HG03135 (cell line): Measurements from ENCODE around the gene SCCPDH.
A peak's percentile ranks its signal among the peaks of the same experiment; 100 is the strongest.

Source experiments
- ATAC-seq: cut with Tn5 transposase; IDR thresholded peaks from one replicate; pipeline ENCODE4 v1.9.1; 2021; ENCODE audit warnings: mild to moderate bottlenecking, moderate library complexity; ENCODE audit not compliant: unreplicated experiment

The SCCPDH gene

DNA sequence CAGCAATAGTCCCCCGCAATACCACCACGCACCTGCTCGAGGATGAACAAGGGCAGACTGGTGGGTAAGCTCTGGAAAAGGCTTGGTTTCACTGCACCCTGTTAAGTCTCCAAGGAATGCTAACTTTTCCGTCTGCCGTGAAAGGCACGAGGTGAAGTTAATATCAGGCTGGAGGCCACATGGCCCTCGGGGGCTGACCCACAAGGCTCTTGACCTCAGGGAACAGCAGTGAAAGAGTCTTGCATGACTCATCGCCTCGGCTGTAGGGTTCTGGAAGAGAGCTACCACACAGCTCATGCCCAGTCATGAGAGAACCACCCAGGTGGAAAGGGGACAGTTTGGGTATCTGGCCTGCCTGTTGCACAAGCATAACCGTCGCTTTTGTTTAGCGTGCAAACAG lies 24.7 kb downstream of the SCCPDH start:
- no peak for ATAC-seq

DNA sequence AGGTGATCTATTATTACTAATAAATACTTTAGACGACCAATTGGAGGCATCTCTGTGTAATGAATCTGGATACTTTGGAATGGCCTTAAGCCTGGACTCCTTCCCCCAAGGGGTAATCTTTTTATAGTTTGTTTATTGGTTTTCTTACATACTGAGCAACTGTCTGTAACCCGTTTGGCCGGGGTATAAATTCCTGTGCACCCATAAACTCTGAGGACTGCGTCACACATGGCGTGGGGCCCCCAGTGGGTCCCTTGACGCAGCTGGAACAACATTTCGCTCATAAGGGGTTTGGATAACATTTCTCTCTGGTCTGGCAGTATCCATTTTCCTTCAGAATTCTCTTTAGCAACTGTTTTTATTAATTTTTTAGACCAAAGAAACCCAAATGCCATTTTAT lies 26.5 kb downstream of the SCCPDH start:
- ATAC-seq: no peak

DNA sequence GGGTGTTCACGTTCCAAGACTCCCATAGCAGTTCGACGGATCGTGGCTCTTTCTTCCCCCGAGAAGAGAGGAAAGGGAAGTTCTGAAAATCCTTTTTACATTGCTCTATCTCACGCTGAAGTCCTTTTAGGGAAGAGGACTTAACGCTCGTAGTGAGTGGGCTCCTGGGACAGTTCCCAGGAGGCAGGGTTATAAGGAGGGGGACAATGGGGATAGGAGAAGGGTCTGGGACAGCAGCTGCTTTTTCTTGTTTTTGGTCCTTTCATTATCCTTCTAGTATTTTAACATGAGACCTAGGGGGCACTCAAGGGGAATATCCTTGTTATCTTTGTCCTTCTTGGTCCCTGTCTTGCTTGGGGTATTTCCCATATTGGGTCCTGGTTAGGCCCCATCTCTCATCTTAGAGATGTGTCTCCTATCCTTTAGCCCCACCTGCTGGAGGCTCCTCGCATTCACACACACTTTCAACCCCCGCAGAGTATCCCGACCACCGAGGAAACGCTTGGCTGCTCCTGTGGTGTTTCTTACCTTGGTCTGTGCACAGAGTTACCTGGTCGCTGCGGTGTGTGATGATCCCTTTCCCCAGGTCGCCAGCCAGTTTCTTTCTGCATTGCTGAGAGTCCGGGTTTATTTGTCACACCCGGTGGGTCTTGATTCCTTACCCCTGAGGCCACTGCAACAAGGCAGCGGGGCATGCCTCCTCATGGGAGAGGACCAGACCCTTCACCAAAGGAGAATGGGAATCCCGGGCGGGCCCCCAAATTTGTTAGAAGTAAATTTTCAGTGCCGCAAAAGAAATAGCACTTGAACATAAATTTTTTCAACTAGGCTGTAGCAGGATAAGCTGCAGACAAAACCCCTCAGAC lies 29.7 kb downstream of the SCCPDH start:
- peak; percentile 93 for ATAC-seq

DNA sequence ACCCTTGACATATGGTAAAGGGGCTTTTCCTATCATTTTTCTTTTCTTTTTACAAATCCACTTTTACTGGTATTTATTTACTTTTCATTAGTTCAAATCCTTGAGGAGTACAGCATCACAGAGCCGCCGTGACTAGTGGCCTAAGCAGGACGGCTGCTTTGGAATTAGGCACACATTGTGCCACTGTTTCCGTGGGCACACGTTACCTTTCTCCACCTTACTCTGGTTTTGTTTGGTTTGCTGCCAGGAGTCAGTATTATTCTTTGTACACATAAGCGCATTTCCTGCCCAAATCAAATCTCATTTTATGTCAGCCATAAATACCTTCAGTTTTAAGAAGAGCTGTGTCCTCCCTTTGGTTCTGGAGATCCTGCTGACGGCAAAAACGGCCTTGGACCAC lies 31.2 kb downstream of the SCCPDH start:
- no peak for ATAC-seq

DNA sequence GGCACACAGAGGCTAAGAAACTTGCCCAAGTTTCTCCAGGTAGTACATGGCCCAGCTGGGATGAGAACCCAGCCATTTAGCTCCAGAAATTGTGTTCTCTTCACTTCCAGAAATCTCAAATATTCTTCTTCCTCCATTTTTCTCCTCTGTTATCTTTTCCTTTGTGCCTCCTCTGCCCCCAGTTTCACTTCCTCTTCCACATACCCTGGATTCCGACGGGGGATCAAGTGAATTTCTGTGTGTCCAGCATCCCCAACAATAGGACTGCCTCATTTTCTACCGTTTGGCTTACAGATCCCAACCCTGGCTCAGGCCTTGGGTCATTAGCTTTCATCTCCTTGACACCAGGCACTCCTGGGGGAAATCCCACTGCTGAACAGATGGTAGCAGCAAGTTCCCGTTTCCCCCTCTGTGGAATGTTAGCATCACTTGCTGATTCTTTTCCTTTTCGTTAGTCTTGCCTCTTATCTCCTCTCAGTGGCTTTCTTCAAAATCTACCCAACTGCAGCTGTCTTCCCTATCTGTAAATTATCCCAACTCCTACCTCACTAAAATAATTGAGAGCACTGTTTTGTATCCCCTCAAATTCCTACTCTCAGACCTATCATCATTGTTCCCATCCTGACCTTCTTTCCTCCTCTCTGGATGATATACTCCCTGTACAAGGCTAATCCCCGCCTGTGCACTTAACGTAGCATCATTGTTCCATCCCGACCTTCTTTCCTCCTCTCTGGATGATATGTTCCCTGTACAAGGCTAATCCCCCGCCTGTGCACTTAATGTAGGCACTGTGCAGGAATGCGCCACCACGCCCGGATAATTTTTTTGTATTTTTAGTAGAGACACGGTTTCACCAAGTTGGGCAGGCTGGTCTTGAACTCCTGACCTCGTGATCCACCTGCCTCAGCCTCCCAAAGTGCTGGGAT lies 36.5 kb downstream of the SCCPDH start:
- ATAC-seq: no peak

DNA sequence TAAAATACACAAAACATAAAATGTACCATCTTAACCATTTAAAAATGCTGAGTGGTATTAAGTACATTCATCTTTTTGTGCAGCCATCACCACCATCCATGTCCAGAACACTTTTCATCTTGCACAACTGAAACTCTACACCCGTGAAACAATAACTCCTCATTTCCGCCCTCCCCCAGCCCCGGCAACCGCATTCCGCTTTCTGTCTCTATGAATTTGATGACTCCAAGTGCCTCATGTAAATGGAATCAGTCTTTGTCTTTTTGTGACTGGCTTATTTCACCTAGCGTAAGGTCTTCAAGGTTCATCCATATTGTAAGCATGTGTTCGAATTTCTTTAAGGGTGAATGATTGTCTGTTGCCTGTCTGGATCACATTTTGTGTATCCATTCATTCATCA lies 37.2 kb downstream of the SCCPDH start:
- no peak for ATAC-seq

DNA sequence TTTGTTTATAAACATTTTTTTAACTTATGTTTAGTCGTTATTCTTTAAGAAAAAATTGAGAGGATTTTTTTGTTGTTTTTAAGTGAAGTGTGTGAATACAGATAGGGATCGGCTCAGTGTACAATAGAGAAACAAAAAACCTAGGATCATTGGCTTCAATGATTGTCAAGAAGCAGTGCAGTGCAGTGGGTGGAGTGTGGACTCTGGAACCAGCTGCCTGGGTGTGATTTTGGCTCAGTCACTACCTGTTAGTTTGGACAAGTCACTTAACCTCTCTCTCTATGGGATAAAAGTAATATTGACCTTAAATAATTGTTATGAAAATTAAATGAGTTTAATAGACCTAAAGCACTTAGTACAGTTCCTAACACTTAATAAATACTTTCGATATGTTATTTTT lies 41.3 kb downstream of the SCCPDH start:
- no peak for ATAC-seq

DNA sequence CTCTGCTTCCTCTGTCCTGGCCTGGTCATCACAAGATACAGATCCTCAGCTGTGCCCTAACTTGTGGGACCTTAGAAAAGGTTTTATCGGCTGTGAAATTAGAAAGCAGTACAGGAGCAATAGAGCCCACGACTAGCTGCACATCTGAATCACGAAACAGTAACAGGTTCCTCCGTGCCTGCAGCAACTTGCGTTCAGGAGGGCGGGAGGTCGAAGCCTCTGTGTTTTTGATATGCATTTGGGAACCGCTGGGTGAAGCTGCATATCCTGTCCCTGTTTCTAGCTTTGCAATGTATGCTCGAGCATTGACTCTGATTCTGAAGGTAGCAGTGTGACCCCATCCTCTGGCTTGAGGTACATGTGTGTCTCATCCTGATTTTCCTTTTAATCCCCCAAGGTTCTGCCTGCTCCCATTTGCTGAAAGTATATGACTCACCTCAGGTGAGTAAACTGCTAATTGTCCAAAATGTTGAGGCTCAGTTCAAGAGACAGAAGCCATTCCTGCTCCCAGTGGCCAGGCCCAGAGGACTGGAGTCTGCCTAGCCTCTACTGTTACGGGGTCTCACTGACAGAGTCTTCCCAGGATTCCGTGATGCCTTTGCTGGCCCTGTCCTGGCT lies 44.3 kb downstream of the SCCPDH start:
- no peak for ATAC-seq

DNA sequence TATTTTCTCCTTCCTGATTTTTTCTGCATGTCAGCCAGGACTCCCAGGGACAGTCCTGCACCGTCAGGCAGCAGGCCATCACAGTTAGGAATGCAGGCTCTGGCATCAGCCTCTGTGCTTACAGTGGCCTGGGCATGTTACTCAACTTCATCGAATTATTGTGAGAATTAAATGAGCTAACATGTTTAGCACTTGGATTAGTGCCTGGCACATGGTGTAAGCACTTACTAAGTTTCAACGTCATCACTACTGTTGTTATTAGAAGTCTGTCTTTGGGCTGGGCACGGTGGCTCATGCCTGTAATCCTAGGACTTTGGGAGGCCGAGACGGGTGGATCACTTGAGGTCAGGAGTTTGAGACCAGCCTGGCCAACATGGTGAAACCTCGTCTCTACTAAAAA lies 45.1 kb downstream of the SCCPDH start:
- no peak for ATAC-seq

DNA sequence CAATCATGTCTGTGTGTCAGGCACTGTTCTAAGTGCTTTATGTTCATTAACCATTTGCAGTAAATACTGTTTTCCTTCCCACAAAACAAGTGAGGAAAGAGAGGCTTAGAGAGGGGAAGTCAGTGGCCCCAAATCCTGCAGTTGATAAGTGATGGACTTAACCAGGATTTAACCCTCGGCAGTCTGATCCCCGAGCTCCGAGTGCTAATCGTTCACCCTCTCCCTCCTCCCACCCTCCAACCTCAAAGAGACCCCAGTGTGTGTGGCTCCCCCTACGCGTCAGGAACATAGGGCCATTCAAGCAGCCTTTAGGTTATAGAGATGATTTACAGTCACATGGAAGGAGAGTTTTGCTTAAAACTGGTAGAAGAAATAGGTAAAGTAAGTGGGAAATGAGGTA lies 47.2 kb downstream of the SCCPDH start:
- no peak for ATAC-seq

DNA sequence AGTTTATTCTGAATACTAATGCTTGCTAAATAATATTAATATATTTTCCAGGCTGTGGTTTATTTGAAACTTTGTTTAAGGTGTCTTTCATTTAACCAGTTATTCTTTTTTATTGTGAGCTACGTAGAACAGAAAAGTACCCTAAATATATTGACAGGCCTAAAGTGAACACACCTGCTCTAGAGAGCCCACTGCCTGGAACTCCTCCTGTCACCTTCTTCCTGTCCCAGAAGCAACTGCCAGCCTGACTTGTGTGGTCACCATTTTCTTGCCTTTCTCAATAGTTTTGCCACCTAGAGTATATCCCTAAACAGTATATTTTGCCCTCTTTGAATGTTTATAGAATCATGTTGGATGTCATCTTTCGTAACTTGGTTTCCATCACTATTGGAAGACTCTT lies 48.5 kb downstream of the SCCPDH start:
- peak; percentile 19 for ATAC-seq

DNA sequence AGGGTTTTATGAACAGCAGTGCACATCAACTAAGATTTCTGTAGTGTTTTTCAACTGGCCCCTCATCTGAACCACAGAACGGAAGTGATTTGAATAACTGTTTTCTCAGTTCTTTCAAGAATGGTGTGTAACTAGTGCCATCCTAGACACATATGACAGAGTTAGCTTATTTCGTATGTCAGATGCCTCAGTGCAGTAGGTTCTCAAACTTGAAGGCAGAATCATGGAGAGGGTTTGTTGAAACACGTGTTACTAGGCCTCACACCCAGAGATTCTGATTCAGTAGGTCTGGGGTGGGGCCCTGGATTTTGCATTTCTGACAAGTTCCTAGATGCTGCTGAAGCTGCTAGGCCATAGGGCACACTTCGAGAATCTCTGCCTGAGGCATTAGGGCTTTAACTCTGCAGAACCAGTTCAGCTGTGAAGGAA lies 49.0 kb downstream of the SCCPDH start:
- peak; percentile 97 for ATAC-seq

DNA sequence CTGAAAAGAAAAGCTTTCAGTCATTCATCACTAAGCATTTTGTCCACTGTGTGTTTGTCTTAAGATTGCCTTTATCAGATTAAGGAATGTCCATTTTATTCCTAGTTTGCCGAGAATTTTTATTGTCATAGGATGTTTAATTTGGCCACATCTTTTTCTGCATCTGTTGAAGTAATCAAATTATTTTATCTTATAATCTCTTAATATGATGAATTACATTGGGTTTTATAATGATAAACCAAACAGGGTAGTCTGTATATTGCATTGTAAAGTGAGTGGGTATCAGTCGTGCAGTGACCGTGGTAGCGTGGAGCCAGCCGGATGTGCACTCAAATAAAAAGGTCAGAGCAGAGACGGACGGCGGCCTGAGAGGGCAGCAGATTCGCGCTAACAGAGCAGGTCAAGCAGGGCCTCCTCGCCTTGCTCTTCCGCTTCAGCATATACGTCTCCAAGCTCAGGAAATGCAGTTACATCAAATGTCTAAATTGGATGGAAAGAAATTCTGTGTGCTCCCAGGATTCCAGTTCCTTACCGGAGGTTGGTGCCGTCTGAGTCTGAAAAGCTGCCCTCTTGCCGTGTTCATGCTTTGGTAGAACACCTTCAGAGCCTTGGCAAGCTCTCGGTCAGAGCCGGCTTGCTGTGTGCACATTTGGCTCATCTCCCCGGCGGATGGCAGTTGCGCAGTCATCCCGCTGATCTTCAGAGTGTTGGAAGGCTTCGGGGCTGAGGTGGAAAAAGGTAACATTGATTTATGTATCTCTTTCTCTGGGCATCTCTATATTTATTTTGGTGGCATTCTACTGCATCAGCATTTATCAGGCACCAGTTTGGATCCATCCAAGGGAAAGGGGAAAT lies 51.5 kb downstream of the SCCPDH start:
- no peak for ATAC-seq

DNA sequence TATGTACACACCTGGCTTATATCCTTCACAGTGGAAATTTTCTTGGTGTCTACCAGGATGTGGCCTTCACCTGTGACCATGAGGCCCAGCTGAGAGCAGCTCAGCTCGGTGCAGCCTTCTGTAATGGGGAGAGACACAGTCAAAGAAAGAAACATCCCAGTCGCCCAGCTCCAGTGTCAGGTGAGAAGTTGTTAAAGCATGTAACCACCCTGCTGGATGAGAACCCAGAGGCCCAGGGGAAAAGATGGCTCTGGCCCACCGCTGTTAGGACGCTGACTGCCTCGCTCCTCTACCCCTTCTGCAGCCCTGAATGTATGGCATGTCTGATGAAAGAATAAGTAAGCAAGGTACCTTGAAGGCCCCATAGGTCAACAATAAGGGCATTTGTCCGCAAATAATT lies 52.7 kb downstream of the SCCPDH start:
- no peak for ATAC-seq

DNA sequence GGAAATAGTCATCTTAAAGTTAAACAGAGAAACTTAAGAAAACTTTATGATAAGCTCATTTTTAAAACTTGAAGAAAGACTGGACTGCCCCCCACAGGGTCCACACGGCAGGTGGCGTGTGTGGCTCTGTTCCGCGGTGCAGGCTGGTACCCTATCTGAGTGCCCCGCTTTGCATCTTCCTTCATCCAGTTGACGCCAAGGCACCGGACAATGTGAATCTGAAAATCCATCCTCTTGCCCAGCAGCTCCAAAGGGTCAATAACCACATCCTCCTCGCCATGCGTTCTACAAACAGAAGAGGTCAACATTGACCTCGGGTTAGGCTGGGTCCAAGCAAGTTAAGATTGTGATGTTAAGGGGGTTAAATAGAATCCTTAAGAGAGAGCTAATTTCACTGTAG lies 54.5 kb downstream of the SCCPDH start:
- no peak for ATAC-seq

DNA sequence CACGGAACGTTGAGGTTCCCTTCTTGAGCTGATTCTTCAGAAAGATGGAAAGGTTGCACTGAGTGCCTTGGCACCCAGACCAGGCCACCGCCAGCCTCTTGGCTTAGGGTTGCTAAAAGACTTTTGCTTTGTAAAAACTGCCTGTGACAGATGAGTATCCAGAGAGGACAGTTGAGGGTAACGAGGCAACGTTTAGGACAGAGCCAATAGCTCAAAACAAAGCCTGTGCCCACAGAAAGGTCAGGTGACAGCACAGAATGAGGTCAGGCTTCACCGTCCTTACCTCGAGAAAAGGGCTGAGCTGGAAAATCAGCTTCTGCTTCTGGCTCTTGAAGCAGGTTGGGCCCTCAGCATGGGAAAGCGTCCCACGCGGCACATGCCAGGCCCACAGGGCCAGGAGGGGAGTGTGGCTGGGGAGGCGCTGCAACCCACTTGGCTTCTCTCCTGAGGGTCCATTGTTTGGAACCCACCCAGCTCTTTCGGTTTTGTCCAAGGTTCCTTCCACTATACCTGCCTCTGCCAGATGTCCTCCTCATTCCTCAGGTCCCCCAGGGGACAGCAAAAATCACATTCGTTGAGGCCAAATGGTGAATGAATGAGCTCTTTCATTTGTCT lies 55.5 kb downstream of the SCCPDH start:
- no peak for ATAC-seq

DNA sequence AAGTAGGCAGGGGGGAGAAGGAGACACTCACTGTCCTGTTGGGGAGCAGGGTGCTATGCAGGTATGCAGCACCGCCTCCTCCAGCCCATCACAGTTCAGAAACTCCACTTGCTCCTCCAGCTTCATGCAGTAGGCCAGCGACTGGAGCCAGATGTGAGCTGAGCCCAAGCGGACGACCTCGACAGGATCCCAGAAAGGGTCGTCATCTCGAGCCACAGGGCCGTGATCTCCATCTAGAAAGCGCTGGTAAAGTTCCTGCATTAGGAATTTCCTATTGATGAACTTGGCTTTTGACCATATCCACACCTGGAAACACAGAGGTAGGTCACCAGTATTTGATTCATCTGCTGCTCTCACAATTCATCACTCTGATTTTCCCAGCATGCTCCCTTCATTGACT lies 56.1 kb downstream of the SCCPDH start:
- ATAC-seq: no peak

DNA sequence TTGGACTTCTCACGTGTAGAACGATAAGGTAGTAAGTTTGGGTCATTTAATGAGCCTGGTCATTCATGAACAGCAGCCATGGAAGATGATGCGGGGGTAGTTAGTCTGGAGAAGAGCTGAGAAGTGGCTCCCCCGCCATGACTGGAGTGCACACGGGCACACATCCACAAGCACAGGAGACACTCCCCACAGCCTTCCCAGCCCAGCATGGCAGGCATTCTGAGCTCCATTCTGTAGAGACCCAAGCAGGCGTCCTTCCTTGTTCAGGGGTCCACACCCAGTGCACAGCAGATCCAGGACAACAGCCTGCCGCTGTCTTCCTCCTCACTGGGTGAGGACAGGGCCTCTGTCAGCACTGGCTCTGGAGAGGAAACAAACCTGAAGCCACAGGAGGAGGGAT lies 57.0 kb downstream of the SCCPDH start:
- no peak for ATAC-seq

DNA sequence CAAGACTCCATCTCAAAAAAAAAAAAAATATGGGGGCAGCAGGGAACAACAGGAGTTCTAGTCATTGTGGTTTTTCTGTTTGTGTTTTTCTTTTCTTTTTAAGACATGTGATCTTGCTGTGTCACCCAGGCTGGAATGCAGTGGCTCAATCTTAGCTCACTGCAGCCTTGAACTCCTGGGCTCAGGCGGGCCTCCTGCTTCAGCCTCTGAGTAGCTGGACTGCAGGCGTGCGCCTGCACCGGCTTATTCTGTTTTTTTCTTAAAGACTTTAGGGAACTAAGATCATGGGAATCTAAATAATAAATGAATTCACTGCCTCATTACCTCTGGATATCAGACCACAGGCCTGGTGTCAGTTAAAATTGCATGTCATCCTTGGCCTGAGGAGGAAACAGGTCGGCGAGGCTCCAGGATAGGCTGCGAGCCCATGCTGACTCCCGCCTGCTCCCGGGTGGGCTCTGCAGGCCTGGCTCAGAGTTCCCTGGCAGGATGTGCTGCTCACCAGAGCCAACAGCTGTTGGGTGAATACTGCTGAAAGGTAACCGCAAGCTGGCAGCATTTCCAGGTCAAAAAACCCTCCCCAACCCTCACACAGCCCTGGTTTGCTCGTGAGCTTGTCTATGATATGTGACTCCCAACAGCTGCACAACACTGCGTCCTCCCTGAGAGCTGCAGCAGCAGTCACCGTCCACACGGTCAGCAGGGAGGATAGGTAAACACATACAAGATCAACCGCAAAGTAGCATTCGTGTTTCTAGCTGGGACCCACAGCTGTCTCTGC lies 58.1 kb downstream of the SCCPDH start:
- ATAC-seq: peak; percentile 64
